Tongue (tissue), 1 donor: ENCODE results near the gene SLC6A9. TPM values are rescaled to one million over a fixed set of nuclear protein-coding genes. Genes with fewer than 3 reads are reported as not detected.

Experiments
- total RNA-seq: library from RNA; depleted of rRNA; stranded (reverse); fragments of >200 nt; gene quantifications from one replicate; pipeline ENCODE4 v1.2.3, GENCODE V29; 2014

Gene SLC6A9
- total RNA-seq, 1 donor from 2014 or later, result 3.7 TPM

Other genes starting within 250 kb of the SLC6A9 start
- 0.82 TPM for gene ARTN, start 97.7 kb downstream of the SLC6A9 start, total RNA-seq
- 25.4 TPM for gene IPO13, start 84.5 kb downstream of the SLC6A9 start, total RNA-seq
- gene DPH2, start 61.5 kb downstream of the SLC6A9 start, total RNA-seq, result 12.2 TPM
- 27.6 TPM for gene ATP6V0B, start 56.5 kb downstream of the SLC6A9 start, total RNA-seq
- gene B4GALT2, start 52.3 kb downstream of the SLC6A9 start, total RNA-seq, result 19.6 TPM
- 3.2 TPM for gene CCDC24, start 39.9 kb downstream of the SLC6A9 start, total RNA-seq
- gene KLF17, start 87.4 kb upstream of the SLC6A9 start, total RNA-seq, result 0.41 TPM
- not detected for gene KLF18, start 110.2 kb upstream of the SLC6A9 start, total RNA-seq
- 35.6 TPM for gene DMAP1, start 182.0 kb upstream of the SLC6A9 start, total RNA-seq